Sigmoid colon (tissue), 4 donors: ENCODE measurements around the gene FAM185A.
"Not testable (repeated sequence)": the region's sequence is repeated elsewhere in the genome, so short reads cannot be mapped to it uniquely, and the experiment has no call there.

Experiments
- CTCF ChIP-seq, 4 experiments: fragments of 450-650 bp in 3 of 4; fragments of 200-600 bp in 1 of 4; IDR thresholded peaks; one replicate each; pipeline ENCODE4 v1.5.1; 2016 to 2019; ENCODE audit warnings: antibody characterized with exemption in 4 of 4, mild to moderate bottlenecking in 3 of 4, moderate library complexity in 2 of 4
- EP300 ChIP-seq, 4 donors: sonication (generic); formaldehyde crosslinking; IDR thresholded peaks; one replicate each; pipeline ENCODE4 v1.6.1; 2017; ENCODE audit warnings: antibody characterized with exemption in 4 of 4

- not testable (repeated sequence) for TF ChIP-seq EP300, CTCF (IDR thresholded peaks at IDR 0.05)
These were observed 89.8 kb downstream of the FAM185A start for GRCh38 chr7:102838572-102839101.
